Esophagus muscularis mucosa (tissue), 4 donors: ENCODE data around the gene SLC25A24.

Experiments used
- CTCF ChIP-seq, 3 experiments: fragments of 200-600 bp in 2 of 3; fragments of 450-650 bp in 1 of 3; sonication (generic) in 2 of 3; IDR thresholded peaks; one replicate each; pipeline ENCODE4 v1.5.1; 2017 to 2019; ENCODE audit warnings: antibody characterized with exemption in 3 of 3, mild to moderate bottlenecking in 2 of 3, moderate library complexity in 1 of 3
- EP300 ChIP-seq: sonication (generic); formaldehyde crosslinking; IDR thresholded peaks from one replicate; pipeline ENCODE4 v1.6.1; 2017; ENCODE audit warnings: antibody characterized with exemption
- POLR2A ChIP-seq: fragments of 450-650 bp; IDR thresholded peaks from one replicate; pipeline ENCODE4 v1.6.1; 2017; ENCODE audit warnings: antibody characterized with exemption, moderate library complexity, mild to moderate bottlenecking, low read depth
- POLR2AphosphoS5 ChIP-seq, 2 donors: sonication (generic); formaldehyde crosslinking; IDR thresholded peaks; one replicate each; pipeline ENCODE4 v1.6.1; 2017; ENCODE audit warnings: antibody characterized with exemption in 2 of 2

GRCh38 chr1:108117945-108118902, 81.9 kb downstream of the SLC25A24 start:
- no peak for TF ChIP-seq POLR2A
- TF ChIP-seq CTCF (IDR thresholded peaks at IDR 0.05), result no peak
- TF ChIP-seq EP300, result no peak
- no peak for TF ChIP-seq POLR2AphosphoS5 (IDR thresholded peaks at IDR 0.05)
